K562 (cell line): ENCODE results near the gene WDR18. TPM values are rescaled to one million over a fixed set of nuclear protein-coding genes. Genes with fewer than 3 reads are reported as not detected.

Experiments used
- CREBBP ChIP-seq: IDR thresholded peaks from one replicate; pipeline ENCODE4 v1.6.1; 2012; ENCODE audit warnings: low read depth, mild to moderate bottlenecking, control low read depth, inconsistent platforms, low read length
- EP300 ChIP-seq: IDR thresholded peaks from 2 replicates; pipeline ENCODE4 v1.6.1; 2012; ENCODE audit warnings: low read length, improper control_type of control experiment
- HDAC2 ChIP-seq: fragments of 450-650 bp; IDR thresholded peaks from 2 replicates; pipeline ENCODE4 v1.6.1; 2016; ENCODE audit warnings: mild to moderate bottlenecking
- HIVEP1 ChIP-seq: fragments of 250-450 bp; sonication (Bioruptor Pico); IDR thresholded peaks from 2 replicates; pipeline ENCODE4 v1.4.0; 2020; ENCODE audit warnings: mild to moderate bottlenecking
- NCOR1 ChIP-seq: fragments of 450-650 bp; IDR thresholded peaks from 2 replicates; pipeline ENCODE4 v1.6.1; 2016; ENCODE audit warnings: mild to moderate bottlenecking, moderate library complexity
- NFRKB ChIP-seq: fragments of 450-650 bp; IDR thresholded peaks from 2 replicates; pipeline ENCODE4 v1.6.1; 2016; ENCODE audit warnings: low read depth
- POLR2AphosphoS5 ChIP-seq: IDR thresholded peaks from 2 replicates; pipeline ENCODE4 v1.6.1; 2011; ENCODE audit warnings: mild to moderate bottlenecking, low read depth, low read length, moderate library complexity; ENCODE audit not compliant: control insufficient read depth, insufficient read depth
- TAF9B ChIP-seq: fragments of 450-650 bp; IDR thresholded peaks from 2 replicates; pipeline ENCODE4 v1.6.1; 2018; ENCODE audit warnings: mild to moderate bottlenecking; ENCODE audit not compliant: partially characterized antibody
- TCF3 ChIP-seq: sonication (generic); formaldehyde crosslinking; IDR thresholded peaks from 2 replicates; pipeline ENCODE4 v1.4.0; 2020; ENCODE audit warnings: mild to moderate bottlenecking, missing genetic modification reagents
- ZC3H8 ChIP-seq: fragments of 450-650 bp; IDR thresholded peaks from 2 replicates; pipeline ENCODE4 v1.6.1; 2017
- ZKSCAN8 ChIP-seq: fragments of 200-800 bp; sonication (Bioruptor generic); IDR thresholded peaks from 2 replicates; pipeline ENCODE4 v1.6.1; 2016; ENCODE audit warnings: missing genetic modification characterization, missing compliant biosample characterization
- polyA plus RNA-seq, 8 experiments: library from polyadenylated mRNA; depleted of rRNA in 4 of 8; stranded (reverse) in 5 of 8; unstranded in 3 of 8; fragments of >200 nt; fragmentation: Nextera tagmentation in 2 of 8; fragmentation: Illumina TruSeq in 1 of 8; extraction: Ambion mirVana in 2 of 8; extraction: Trizol in 1 of 8; gene quantifications; 2 replicates each; pipeline versions ENCODE4 v1.2.1 to v1.2.3, GENCODE V29; 2011 to 2014; ENCODE audit warnings: inconsistent platforms in 1 of 8, missing spikeins in 1 of 8
- total RNA-seq, 7 experiments: library from RNA; depleted of rRNA in 6 of 7; stranded (reverse); fragments of >200 nt in 6 of 7; fragmentation: Illumina TruSeq in 2 of 7; extraction: Trizol in 2 of 7; gene quantifications; 2 replicates each; pipeline versions ENCODE4 v1.2.1 to v1.2.3, GENCODE V29; 2011 to 2021; ENCODE audit warnings: low replicate concordance in 1 of 7
- TF ChIP-seq, protein P1 (sequence below): fragments of 200-600 bp; sonication (generic); IDR thresholded peaks from one replicate; pipeline ENCODE4 v1.6.1; 2012; ENCODE audit warnings: mild to moderate bottlenecking, low read depth, low read length, inconsistent platforms
- TF ChIP-seq, protein P2 (sequence below): fragments of 450-650 bp; IDR thresholded peaks from 2 replicates; pipeline ENCODE4 v1.6.1; 2017; ENCODE audit warnings: antibody characterized with exemption, mild to moderate bottlenecking

Gene WDR18
- total and polyA plus RNA-seq, 9 of the 15 experiments (the other 6 are each of a cell fraction or from before 2014, with no cell fraction given), result 0.65 to 181 (median 30.1) TPM

DNA sequence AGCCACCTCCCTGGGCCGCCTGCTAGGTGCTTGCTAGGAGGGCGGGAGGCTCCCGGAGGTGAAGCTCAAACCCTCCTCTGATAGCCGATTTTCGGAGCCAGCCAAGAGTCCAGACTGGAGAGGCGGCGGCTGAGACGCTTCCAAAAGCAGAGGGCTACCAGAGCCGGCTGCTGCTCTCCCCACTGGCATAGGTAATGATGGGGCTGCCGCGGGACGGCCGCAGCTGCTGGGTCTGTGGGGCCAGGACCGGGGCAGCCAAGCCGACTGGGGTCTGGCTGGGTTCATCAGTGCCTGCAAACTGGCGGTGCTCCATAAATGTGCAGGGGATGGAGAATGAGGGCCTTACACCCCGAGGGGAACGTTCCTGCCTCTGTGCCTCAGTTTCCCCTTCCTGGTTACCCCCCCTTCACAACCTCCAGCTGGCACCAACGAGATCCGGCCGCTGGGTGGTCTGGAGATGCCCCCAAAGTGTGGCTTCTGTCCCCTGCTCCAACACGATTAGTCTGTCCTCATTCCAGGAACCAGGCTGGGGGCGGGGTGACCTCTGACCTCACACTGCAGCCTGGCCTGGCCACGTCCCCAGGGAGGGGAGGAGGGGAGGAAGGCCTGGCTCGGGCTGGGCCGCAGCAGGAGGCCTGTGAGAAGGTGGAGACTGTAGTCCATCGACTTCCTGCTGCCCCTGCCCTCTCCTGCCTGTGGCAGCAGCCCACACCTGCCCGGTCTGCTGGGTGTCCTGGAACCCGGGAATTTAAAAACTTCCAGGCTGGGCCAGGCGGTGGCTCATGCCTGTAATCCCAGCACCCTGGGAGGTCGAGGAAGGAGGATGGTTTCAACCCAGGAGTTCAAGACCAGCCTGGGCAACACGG, 3.8 kb upstream of the WDR18 start (continued):
- TF ChIP-seq TCF3 (CRISPR knock-in tag) (peak; percentile 70), ZC3H8 (no peak), EP300 (peak; percentile 74), ZKSCAN8 (CRISPR knock-in tag) (peak; percentile 93), HIVEP1 (no peak), NCOR1 (peak; percentile 79), POLR2AphosphoS5 (peak; percentile 51; the same call in 1 of the 2 replicates), HDAC2 (peak; percentile 90; the same call in 1 of the 2 replicates), CREBBP (no peak), NFRKB (peak; percentile 69), TAF9B (no peak)
- TF ChIP-seq, protein P1, sequence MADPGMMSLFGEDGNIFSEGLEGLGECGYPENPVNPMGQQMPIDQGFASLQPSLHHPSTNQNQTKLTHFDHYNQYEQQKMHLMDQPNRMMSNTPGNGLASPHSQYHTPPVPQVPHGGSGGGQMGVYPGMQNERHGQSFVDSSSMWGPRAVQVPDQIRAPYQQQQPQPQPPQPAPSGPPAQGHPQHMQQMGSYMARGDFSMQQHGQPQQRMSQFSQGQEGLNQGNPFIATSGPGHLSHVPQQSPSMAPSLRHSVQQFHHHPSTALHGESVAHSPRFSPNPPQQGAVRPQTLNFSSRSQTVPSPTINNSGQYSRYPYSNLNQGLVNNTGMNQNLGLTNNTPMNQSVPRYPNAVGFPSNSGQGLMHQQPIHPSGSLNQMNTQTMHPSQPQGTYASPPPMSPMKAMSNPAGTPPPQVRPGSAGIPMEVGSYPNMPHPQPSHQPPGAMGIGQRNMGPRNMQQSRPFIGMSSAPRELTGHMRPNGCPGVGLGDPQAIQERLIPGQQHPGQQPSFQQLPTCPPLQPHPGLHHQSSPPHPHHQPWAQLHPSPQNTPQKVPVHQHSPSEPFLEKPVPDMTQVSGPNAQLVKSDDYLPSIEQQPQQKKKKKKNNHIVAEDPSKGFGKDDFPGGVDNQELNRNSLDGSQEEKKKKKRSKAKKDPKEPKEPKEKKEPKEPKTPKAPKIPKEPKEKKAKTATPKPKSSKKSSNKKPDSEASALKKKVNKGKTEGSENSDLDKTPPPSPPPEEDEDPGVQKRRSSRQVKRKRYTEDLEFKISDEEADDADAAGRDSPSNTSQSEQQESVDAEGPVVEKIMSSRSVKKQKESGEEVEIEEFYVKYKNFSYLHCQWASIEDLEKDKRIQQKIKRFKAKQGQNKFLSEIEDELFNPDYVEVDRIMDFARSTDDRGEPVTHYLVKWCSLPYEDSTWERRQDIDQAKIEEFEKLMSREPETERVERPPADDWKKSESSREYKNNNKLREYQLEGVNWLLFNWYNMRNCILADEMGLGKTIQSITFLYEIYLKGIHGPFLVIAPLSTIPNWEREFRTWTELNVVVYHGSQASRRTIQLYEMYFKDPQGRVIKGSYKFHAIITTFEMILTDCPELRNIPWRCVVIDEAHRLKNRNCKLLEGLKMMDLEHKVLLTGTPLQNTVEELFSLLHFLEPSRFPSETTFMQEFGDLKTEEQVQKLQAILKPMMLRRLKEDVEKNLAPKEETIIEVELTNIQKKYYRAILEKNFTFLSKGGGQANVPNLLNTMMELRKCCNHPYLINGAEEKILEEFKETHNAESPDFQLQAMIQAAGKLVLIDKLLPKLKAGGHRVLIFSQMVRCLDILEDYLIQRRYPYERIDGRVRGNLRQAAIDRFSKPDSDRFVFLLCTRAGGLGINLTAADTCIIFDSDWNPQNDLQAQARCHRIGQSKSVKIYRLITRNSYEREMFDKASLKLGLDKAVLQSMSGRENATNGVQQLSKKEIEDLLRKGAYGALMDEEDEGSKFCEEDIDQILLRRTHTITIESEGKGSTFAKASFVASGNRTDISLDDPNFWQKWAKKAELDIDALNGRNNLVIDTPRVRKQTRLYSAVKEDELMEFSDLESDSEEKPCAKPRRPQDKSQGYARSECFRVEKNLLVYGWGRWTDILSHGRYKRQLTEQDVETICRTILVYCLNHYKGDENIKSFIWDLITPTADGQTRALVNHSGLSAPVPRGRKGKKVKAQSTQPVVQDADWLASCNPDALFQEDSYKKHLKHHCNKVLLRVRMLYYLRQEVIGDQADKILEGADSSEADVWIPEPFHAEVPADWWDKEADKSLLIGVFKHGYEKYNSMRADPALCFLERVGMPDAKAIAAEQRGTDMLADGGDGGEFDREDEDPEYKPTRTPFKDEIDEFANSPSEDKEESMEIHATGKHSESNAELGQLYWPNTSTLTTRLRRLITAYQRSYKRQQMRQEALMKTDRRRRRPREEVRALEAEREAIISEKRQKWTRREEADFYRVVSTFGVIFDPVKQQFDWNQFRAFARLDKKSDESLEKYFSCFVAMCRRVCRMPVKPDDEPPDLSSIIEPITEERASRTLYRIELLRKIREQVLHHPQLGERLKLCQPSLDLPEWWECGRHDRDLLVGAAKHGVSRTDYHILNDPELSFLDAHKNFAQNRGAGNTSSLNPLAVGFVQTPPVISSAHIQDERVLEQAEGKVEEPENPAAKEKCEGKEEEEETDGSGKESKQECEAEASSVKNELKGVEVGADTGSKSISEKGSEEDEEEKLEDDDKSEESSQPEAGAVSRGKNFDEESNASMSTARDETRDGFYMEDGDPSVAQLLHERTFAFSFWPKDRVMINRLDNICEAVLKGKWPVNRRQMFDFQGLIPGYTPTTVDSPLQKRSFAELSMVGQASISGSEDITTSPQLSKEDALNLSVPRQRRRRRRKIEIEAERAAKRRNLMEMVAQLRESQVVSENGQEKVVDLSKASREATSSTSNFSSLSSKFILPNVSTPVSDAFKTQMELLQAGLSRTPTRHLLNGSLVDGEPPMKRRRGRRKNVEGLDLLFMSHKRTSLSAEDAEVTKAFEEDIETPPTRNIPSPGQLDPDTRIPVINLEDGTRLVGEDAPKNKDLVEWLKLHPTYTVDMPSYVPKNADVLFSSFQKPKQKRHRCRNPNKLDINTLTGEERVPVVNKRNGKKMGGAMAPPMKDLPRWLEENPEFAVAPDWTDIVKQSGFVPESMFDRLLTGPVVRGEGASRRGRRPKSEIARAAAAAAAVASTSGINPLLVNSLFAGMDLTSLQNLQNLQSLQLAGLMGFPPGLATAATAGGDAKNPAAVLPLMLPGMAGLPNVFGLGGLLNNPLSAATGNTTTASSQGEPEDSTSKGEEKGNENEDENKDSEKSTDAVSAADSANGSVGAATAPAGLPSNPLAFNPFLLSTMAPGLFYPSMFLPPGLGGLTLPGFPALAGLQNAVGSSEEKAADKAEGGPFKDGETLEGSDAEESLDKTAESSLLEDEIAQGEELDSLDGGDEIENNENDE, result no peak
- TF ChIP-seq, protein P2, sequence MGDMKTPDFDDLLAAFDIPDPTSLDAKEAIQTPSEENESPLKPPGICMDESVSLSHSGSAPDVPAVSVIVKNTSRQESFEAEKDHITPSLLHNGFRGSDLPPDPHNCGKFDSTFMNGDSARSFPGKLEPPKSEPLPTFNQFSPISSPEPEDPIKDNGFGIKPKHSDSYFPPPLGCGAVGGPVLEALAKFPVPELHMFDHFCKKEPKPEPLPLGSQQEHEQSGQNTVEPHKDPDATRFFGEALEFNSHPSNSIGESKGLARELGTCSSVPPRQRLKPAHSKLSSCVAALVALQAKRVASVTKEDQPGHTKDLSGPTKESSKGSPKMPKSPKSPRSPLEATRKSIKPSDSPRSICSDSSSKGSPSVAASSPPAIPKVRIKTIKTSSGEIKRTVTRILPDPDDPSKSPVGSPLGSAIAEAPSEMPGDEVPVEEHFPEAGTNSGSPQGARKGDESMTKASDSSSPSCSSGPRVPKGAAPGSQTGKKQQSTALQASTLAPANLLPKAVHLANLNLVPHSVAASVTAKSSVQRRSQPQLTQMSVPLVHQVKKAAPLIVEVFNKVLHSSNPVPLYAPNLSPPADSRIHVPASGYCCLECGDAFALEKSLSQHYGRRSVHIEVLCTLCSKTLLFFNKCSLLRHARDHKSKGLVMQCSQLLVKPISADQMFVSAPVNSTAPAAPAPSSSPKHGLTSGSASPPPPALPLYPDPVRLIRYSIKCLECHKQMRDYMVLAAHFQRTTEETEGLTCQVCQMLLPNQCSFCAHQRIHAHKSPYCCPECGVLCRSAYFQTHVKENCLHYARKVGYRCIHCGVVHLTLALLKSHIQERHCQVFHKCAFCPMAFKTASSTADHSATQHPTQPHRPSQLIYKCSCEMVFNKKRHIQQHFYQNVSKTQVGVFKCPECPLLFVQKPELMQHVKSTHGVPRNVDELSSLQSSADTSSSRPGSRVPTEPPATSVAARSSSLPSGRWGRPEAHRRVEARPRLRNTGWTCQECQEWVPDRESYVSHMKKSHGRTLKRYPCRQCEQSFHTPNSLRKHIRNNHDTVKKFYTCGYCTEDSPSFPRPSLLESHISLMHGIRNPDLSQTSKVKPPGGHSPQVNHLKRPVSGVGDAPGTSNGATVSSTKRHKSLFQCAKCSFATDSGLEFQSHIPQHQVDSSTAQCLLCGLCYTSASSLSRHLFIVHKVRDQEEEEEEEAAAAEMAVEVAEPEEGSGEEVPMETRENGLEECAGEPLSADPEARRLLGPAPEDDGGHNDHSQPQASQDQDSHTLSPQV, result peak; percentile 96
